Measurements from ENCODE around the gene SMARCC1. TPM values are rescaled to one million over a fixed set of nuclear protein-coding genes. Genes with fewer than 3 reads are reported as not detected.

SMARCC1 gene
- total and polyA plus RNA-seq, 4 donors: 11.7 to 83.0 (median 37.5) TPM

GRCh38 chr3:47604145-47604544, 177.5 kb downstream of the SMARCC1 start:
- WGBS, 2 donors: 90 to 93% methylated on average over 2 of the region's 2 CpGs
- ATAC-seq (ENCODE audit: insufficient read depth, low FRiP score) (no peak), DNase-seq (no peak)
- H3K9me3 ChIP-seq (ENCODE audit: control insufficient read depth in 4 of 4, insufficient read depth in 3 of 4, low read length in 3 of 4): no peaks in the 10 kb centered on the region
- H3K27me3 ChIP-seq (ENCODE audit: control insufficient read depth in 3 of 3, insufficient read depth in 3 of 3, low read length in 2 of 3): no peaks in the 10 kb centered on the region
- H3K27ac ChIP-seq (ENCODE audit: low read depth in 1 of 2, low read length in 1 of 2): no peak overlapping the region
- TF ChIP-seq, protein P1, sequence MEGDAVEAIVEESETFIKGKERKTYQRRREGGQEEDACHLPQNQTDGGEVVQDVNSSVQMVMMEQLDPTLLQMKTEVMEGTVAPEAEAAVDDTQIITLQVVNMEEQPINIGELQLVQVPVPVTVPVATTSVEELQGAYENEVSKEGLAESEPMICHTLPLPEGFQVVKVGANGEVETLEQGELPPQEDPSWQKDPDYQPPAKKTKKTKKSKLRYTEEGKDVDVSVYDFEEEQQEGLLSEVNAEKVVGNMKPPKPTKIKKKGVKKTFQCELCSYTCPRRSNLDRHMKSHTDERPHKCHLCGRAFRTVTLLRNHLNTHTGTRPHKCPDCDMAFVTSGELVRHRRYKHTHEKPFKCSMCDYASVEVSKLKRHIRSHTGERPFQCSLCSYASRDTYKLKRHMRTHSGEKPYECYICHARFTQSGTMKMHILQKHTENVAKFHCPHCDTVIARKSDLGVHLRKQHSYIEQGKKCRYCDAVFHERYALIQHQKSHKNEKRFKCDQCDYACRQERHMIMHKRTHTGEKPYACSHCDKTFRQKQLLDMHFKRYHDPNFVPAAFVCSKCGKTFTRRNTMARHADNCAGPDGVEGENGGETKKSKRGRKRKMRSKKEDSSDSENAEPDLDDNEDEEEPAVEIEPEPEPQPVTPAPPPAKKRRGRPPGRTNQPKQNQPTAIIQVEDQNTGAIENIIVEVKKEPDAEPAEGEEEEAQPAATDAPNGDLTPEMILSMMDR (IDR thresholded peaks at IDR 0.05; ENCODE audit: control extremely low read depth, extremely low read depth): no peak
- no peak overlapping the region for H3K9ac ChIP-seq (ENCODE audit: insufficient read depth in 1 of 2, low read length in 2 of 2)
- peaks cover 9 to 23% (median 18%) of the 10 kb centered on the region in 4 donors for H3K36me3 ChIP-seq (ENCODE audit: control insufficient read depth in 4 of 4, insufficient read depth in 4 of 4, low read length in 4 of 4)
- H3K4me3 ChIP-seq: no peak overlapping the region
- no peaks in the 10 kb centered on the region for H3K4me1 ChIP-seq (ENCODE audit: control insufficient read depth in 5 of 5, insufficient read depth in 5 of 5, low read length in 5 of 5)

GRCh38 chr3:47603332-47603731, 178.4 kb downstream of the SMARCC1 start:
- Histone ChIP-seq H3K9me3 (ENCODE audit: control insufficient read depth in 4 of 4, insufficient read depth in 3 of 4, low read length in 3 of 4) (no peaks in the 10 kb centered on the region), H3K36me3 (ENCODE audit: control insufficient read depth in 4 of 4, insufficient read depth in 4 of 4, low read length in 4 of 4) (peaks cover 4 to 20% (median 12%) of the 10 kb centered on the region in 4 donors), H3K4me3 (no peak overlapping the region), H3K27me3 (ENCODE audit: control insufficient read depth in 3 of 3, insufficient read depth in 3 of 3, low read length in 2 of 3) (no peaks in the 10 kb centered on the region), H3K4me1 (ENCODE audit: control insufficient read depth in 5 of 5, insufficient read depth in 5 of 5, low read length in 5 of 5) (no peaks in the 10 kb centered on the region), H3K27ac (ENCODE audit: low read depth in 1 of 2, low read length in 1 of 2) (no peak overlapping the region), H3K9ac (ENCODE audit: insufficient read depth in 1 of 2, low read length in 2 of 2) (no peak overlapping the region)
- ATAC-seq (ENCODE audit: insufficient read depth, low FRiP score) (no peak), DNase-seq (no peak)
- TF ChIP-seq, protein P1 (IDR thresholded peaks at IDR 0.05; ENCODE audit: control extremely low read depth, extremely low read depth): no peak

- H3K4me1 ChIP-seq (ENCODE audit: control insufficient read depth in 5 of 5, insufficient read depth in 5 of 5, low read length in 5 of 5): no peaks in the 10 kb centered on the region
- ATAC-seq (ENCODE audit: insufficient read depth, low FRiP score) (no peak), DNase-seq (no peak)
- H3K27ac ChIP-seq (ENCODE audit: low read depth in 1 of 2, low read length in 1 of 2): no peak overlapping the region
- H3K4me3 ChIP-seq: no peak overlapping the region
- no peaks in the 10 kb centered on the region for H3K9me3 ChIP-seq (ENCODE audit: control insufficient read depth in 4 of 4, insufficient read depth in 3 of 4, low read length in 3 of 4)
- no peak overlapping the region for H3K9ac ChIP-seq (ENCODE audit: insufficient read depth in 1 of 2, low read length in 2 of 2)
- TF ChIP-seq, protein P1 (IDR thresholded peaks at IDR 0.05; ENCODE audit: control extremely low read depth, extremely low read depth): no peak
- WGBS, 2 donors: 96 to 97% methylated on average over 3 of the region's 3 CpGs
- H3K27me3 ChIP-seq (ENCODE audit: control insufficient read depth in 3 of 3, insufficient read depth in 3 of 3, low read length in 2 of 3): no peaks in the 10 kb centered on the region
- H3K36me3 ChIP-seq (ENCODE audit: control insufficient read depth in 4 of 4, insufficient read depth in 4 of 4, low read length in 4 of 4): peaks cover 0 to 23% (median 7%) of the 10 kb centered on the region in 4 donors
These were observed 180.4 kb downstream of the SMARCC1 start for GRCh38 chr3:47601281-47601680.

GRCh38 chr3:47594792-47595191, 186.9 kb downstream of the SMARCC1 start:
- no peak for ATAC-seq (ENCODE audit: insufficient read depth, low FRiP score)
- peaks cover 5 to 22% (median 16%) of the 10 kb centered on the region in 4 donors for H3K36me3 ChIP-seq (ENCODE audit: control insufficient read depth in 4 of 4, insufficient read depth in 4 of 4, low read length in 4 of 4)
- H3K9me3 ChIP-seq (ENCODE audit: control insufficient read depth in 4 of 4, insufficient read depth in 3 of 4, low read length in 3 of 4): no peaks in the 10 kb centered on the region

More at GRCh38 chr3:47594792-47595191, 186.9 kb downstream of the SMARCC1 start:
- 73 to 76% methylated on average over 3 of the region's 3 CpGs for WGBS, 2 donors
- Histone ChIP-seq H3K27ac (ENCODE audit: low read depth in 1 of 2, low read length in 1 of 2) (no peak overlapping the region), H3K9ac (ENCODE audit: insufficient read depth in 1 of 2, low read length in 2 of 2) (no peak overlapping the region), H3K4me1 (ENCODE audit: control insufficient read depth in 5 of 5, insufficient read depth in 5 of 5, low read length in 5 of 5) (peaks cover 0 to 8% (median 6%) of the 10 kb centered on the region in 5 donors), H3K4me3 (no peak overlapping the region), H3K27me3 (ENCODE audit: control insufficient read depth in 3 of 3, insufficient read depth in 3 of 3, low read length in 2 of 3) (no peaks in the 10 kb centered on the region)
- TF ChIP-seq, protein P1 (IDR thresholded peaks at IDR 0.05; ENCODE audit: control extremely low read depth, extremely low read depth): no peak
- DNase-seq: no peak
